ENCODE data around the gene LRPAP1.

- no peak for TF ChIP-seq CTCF (conservative IDR thresholded peaks at IDR 0.05)
- no peak for TF ChIP-seq EZH2 (IDR thresholded peaks at IDR 0.05; ENCODE audit: low read depth)
Measured at GRCh38 chr4:3573131-3573530, 40.9 kb upstream of the LRPAP1 start.

All from PC-9 (cell line).